DND-41 (cell line): Measurements from ENCODE around the gene POLR2L.
A peak's percentile ranks its signal among the peaks of the same experiment; 100 is the strongest.

Source experiments
- ATAC-seq: fragments of 200-7000 bp; cut with Tn5 transposase; 3 replicates; pipeline ENCODE4 v1.9.1; 2021; ENCODE audit warnings: low read depth; ENCODE audit not compliant: insufficient read depth
- DNase-seq: peaks from one replicate; pipeline ENCODE4 v3.0.0-alpha.2; 2020
- H2AFZ ChIP-seq: 2 replicates; pipeline ENCODE4 v1.6.0; 2012; ENCODE audit warnings: low read depth, low read length
- H3K27ac ChIP-seq: 2 replicates; pipeline ENCODE4 v1.5.1; 2012; ENCODE audit warnings: low read length, inconsistent platforms
- H3K27me3 ChIP-seq: fragments of 200-600 bp; sonication (generic); 2 replicates; pipeline ENCODE4 v1.6.0; 2012; ENCODE audit warnings: low read length, mild to moderate bottlenecking, inconsistent platforms; ENCODE audit not compliant: insufficient read depth, poor library complexity
- H3K36me3 ChIP-seq: 2 replicates; pipeline ENCODE4 v1.5.1; 2012; ENCODE audit warnings: low read length, inconsistent platforms; ENCODE audit not compliant: insufficient read depth
- H3K4me1 ChIP-seq: 2 replicates; pipeline ENCODE4 v1.5.1; 2012; ENCODE audit warnings: mild to moderate bottlenecking, low read length; ENCODE audit not compliant: insufficient read depth
- H3K4me2 ChIP-seq: 2 replicates; pipeline ENCODE4 v1.6.0; 2012; ENCODE audit warnings: mild to moderate bottlenecking, moderate library complexity, low read length, inconsistent platforms; ENCODE audit not compliant: insufficient read depth
- H3K4me3 ChIP-seq, 2 experiments: fragments of 200-600 bp in 1 of 2; shearing (Covaris generic) in 1 of 2; 2 replicates each; pipeline ENCODE4 v1.5.1; 2012 to 2016; ENCODE audit warnings: inconsistent platforms in 2 of 2, low read length in 2 of 2, mild to moderate bottlenecking in 2 of 2, low read depth in 1 of 2, moderate library complexity in 1 of 2
- H3K79me2 ChIP-seq: 2 replicates; pipeline ENCODE4 v1.6.0; 2012; ENCODE audit warnings: low read length, inconsistent platforms; ENCODE audit not compliant: insufficient read depth
- H3K9ac ChIP-seq: 2 replicates; pipeline ENCODE4 v1.6.0; 2012; ENCODE audit warnings: low read depth, mild to moderate bottlenecking, inconsistent platforms, low read length, moderate library complexity
- H3K9me3 ChIP-seq: 2 replicates; pipeline ENCODE4 v1.5.1; 2012; ENCODE audit warnings: low read length, moderate library complexity, mild to moderate bottlenecking, inconsistent platforms; ENCODE audit not compliant: insufficient read depth, severe bottlenecking
- H4K20me1 ChIP-seq: 2 replicates; pipeline ENCODE4 v1.6.0; 2012; ENCODE audit warnings: low read length; ENCODE audit not compliant: insufficient read depth
- CTCF ChIP-seq: IDR thresholded peaks from 2 replicates; pipeline ENCODE4 v1.5.1; 2012; ENCODE audit warnings: borderline replicate concordance, low read length, moderate library complexity, mild to moderate bottlenecking; ENCODE audit not compliant: poor library complexity, severe bottlenecking; ENCODE audit errors: extremely low read depth
- EZH2 ChIP-seq: IDR thresholded peaks from 3 replicates; pipeline ENCODE4 v1.6.1; 2012; ENCODE audit warnings: borderline replicate concordance, low read depth, mild to moderate bottlenecking, moderate library complexity, low read length, inconsistent platforms; ENCODE audit not compliant: severe bottlenecking

Gene POLR2L

DNA sequence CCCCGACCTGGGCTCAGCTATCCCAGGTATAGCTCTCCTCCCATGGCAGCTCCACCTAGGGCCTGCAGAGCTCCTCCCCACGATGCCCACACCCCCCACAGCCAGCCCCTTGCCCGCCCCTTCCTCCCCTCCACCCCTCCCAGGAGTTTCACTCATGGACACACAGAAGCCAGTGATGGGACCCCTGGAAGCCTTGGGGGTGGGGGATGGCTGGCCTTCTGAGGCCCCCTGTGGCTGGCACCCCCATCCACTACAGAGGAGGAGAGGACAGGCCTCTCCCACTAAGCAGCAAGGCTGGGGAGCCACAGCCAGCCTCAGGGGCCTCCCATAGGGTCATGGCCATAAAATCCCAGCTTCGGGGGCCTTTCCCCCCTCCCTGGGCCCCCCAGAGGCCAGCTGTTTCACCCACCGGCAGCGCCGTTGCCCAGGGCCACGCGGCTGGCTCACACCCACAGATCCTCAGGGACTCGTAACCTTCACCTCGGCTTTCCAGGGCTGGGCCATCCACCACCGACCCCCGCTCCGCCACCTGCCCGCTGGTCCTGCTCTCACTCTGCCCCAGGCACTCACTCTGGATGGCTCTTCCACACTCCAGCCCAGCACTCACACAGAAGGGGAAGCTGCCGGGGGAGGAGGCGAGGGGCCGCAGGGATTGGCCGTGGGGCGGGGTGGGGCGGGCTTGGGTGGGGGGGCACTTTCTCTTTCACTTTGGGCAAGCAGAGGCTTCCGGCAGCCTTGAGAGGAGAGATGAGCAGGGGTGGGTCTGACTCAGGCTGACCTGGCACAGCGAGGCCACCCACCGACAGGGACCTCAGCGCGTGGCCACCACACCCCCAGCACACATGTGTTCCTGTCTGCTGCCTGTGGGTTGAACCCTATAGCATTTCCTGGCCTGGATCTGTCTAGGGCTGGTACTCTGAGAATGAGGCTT, 46.4 kb downstream of the POLR2L start:
- Histone ChIP-seq H3K79me2 (peaks cover 20% of the 10 kb centered on the region), H3K36me3 (peaks cover 50% of the 10 kb centered on the region), H3K4me2 (peak overlapping the region; percentile 97), H3K9ac (peak overlapping the region; percentile 86), H2AFZ (peak overlapping the region; percentile 37; the same call in 1 of the 2 replicates), H3K4me3 (peak overlapping the region; percentile 67 to 98; a peak in 3 of 4 replicates), H3K4me1 (peaks cover 37% of the 10 kb centered on the region), H3K27me3 (no peaks in the 10 kb centered on the region), H4K20me1 (peaks cover 54% of the 10 kb centered on the region), H3K9me3 (no peaks in the 10 kb centered on the region), H3K27ac (peak overlapping the region; percentile 84)
- DNase-seq = peak; percentile 86
- TF ChIP-seq EZH2 (no peak), CTCF (peak; percentile 5)
- ATAC-seq = peak; percentile 64

- Histone ChIP-seq H3K36me3 (peaks cover 41% of the 10 kb centered on the region), H3K4me1 (peaks cover 37% of the 10 kb centered on the region), H3K9ac (peak overlapping the region; percentile 86), H2AFZ (no peak overlapping the region), H3K4me3 (peak overlapping the region in 1 of 2 experiments; percentile 98; a peak in 3 of 4 replicates), H4K20me1 (peaks cover 48% of the 10 kb centered on the region), H3K79me2 (peaks cover 20% of the 10 kb centered on the region), H3K9me3 (no peaks in the 10 kb centered on the region), H3K4me2 (peak overlapping the region; percentile 97), H3K27ac (no peak overlapping the region), H3K27me3 (no peaks in the 10 kb centered on the region)
- ATAC-seq (no peak), DNase-seq (peak; percentile 38)
- TF ChIP-seq EZH2 (no peak), CTCF (no peak)
These were observed 47.3 kb downstream of the POLR2L start for GRCh38 chr11:794766-795633.

GRCh38 chr11:794013-794765, 48.1 kb downstream of the POLR2L start:
- peaks cover 43% of the 10 kb centered on the region for H4K20me1 ChIP-seq
- H3K27ac ChIP-seq = no peak overlapping the region
- peaks cover 33% of the 10 kb centered on the region for H3K36me3 ChIP-seq
- no peak for TF ChIP-seq CTCF
- H3K4me2 ChIP-seq = 0 out of 2 replicates have a peak overlapping the region, but pooled peaks have one; percentile 14
- H3K9me3 ChIP-seq = no peaks in the 10 kb centered on the region
- H3K9ac ChIP-seq = no peak overlapping the region
- no peaks in the 10 kb centered on the region for H3K27me3 ChIP-seq
- H2AFZ ChIP-seq = no peak overlapping the region
- peaks cover 20% of the 10 kb centered on the region for H3K79me2 ChIP-seq
- no peak overlapping the region for H3K4me3 ChIP-seq
- H3K4me1 ChIP-seq = peaks cover 37% of the 10 kb centered on the region
- ATAC-seq (no peak), DNase-seq (no peak)
